Stimulated activated CD4-positive, alpha-beta T cell treated with anti-CD3 and anti-CD28 coated beads, Interleukin-1b, Interleukin-23, amount 100 ng/mL, for 24 hours (primary cell): ENCODE results near the gene CEP55.

Experiments
- DNase-seq, 4 experiments: peaks; one replicate each; pipeline ENCODE4 v3.0.0-alpha.2; 2020; ENCODE audit warnings: low read depth in 4 of 4, low spot score in 1 of 4

Gene CEP55

DNA sequence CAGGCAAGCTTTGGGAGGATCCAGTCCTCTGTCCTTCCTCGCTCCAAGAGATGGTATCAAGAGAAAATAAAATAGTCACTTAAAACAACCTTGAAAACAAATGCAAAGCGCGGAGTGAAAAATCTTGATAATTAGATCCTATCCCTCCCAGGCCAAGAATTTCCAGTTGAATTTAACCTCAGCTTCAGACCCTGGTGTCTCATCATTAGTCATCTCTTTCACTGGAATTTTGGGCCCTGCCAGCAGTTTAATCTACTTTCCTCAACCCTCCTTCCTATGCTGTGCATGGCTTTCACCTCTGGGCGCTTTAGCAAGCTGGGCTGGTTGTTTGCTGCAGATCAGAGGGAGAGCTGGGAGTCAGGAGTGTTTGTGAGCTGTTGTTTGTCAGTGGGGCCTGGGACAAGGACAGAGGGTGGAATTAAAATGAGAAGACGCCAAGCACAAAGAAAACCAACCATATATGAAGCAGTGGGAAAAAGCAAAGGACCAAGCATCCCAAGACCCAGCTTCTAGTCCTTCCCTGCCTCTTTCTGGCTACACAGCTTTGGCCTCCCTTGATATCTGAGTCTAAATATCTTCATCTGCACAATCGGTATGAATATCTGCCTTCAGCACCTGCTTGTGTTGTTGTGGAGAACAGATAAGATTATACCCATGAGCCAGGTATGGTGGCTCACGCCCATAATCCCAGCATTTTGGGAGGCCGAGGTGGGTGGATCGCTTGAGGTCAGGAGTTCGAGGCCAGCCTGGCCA, 27.8 kb upstream of the CEP55 start:
- DNase-seq, result no peak

DNA sequence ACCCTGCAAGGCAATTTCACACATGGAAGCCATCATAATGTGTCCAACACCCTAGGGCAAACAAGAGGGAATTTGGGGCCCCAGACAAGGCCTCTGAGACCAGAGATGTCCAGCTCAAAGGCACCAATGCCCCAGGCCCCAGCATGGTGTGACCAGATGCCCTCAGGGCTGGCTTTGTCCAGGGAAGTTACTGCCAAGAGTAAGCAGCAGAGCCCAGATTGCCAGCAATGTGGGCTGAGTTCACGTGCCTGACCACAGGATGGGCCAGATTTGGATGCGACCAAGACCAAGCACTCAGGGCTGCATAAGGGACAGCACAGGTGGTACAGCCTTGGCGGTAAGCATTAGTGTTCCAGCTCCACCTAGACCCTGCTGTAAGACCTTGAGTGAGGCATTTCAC, 27.0 kb upstream of the CEP55 start:
- no peak for DNase-seq

DNA sequence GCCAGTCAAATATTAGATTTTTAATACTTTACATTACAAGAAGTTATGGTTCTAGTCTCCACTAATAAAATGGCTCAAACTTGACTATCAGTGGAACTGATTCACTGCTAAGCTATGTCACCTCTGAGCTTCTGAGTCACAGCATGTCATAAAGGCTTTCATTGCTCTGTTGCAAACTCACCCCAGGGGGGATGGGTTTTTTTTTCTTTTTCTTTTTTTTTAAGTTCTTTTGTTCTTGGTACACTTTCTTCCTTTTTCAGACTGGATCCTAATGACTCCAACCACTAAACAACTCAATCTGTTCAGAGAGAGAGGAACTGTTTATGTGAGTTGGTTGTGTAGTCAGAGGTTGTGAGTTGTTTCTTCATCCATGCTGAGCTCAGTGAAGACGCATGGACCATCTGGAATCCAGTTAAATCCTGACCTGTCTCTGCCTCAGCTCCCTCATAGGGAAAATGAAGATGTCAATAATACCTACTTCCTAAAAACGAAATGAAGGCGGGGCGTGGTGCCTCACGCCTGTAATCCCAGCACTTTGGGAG, 25.2 kb upstream of the CEP55 start:
- DNase-seq, result no peak

DNA sequence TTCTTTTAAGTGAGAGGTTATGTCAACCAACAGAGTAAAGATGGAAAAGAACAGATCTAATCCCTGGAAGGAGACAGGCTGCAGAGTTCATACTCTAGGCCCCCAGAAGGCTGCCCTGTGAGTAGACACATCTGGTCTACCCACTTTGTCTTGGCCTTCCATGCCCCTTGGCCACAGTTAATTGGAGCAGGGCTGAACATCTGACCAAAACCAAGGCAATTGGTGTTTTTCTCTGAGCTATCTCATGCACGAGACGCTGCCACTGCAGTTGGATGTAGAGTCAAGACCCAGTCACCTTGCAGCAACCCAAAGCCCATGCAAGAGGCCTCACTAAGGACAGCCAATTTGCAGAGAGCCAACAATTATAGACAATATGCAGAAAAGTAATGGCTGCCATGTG, 23.3 kb upstream of the CEP55 start:
- DNase-seq, result no peak

DNA sequence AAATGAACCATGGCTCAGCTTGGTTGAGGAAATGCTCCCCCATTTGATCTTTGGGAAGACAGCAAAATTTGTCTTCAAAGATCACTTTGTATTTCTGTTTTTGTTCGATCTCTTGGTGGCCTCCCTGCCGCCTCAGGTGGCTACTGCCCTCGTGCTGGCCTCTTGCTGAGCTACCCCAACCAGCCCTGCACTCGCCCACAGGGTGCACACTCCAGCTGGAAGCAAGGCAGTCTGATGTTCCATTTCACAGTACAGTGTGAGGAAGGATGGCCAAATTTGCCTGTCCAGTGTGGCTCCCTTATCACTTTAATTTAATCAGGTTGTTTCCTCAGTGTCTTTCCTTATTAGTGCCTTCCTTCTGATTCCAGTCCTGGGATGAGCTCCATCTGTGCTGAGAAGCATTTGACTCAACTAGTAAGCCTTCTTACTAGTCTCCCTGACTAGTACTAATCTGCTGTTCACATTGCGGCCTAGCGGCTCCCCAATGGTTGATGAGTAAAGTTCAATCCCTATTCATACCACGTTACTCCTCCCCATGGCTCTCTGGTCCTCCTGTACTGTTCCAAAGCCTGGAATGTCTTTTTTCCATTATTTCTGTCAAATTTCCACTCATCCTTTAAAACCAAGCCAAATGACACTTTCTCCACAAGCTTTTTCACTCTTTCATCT, 22.5 kb upstream of the CEP55 start:
- no peak for DNase-seq

- no peak for DNase-seq
These were observed 21.2 kb upstream of the CEP55 start for GRCh38 chr10:93475227-93475626.

- no peak for DNase-seq
These were observed 20.5 kb upstream of the CEP55 start for GRCh38 chr10:93475871-93476270.

DNA sequence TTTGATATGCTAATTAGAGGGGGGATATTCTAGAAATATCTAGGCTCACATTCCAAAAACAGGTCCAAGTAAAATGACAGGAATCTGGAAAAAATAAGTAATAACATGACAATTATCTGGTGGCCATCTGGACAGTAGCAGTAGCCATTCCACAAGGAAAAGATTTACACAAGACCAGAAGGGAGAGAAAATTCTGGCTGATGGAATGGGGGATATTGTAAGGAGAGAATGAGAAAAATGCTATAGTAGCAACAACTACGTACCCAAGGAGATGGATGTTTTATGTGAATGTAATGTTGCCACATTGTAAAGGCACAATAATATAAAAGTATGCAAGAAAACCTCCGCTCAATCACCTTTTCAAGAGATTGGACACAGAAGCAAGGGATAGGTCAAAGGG, 19.7 kb upstream of the CEP55 start:
- DNase-seq, result no peak

- DNase-seq, result no peak
These were observed 17.5 kb upstream of the CEP55 start for GRCh38 chr10:93478873-93479272.

- DNase-seq, result no peak
These were observed 14.7 kb upstream of the CEP55 start for GRCh38 chr10:93481637-93482144.

- peak in 3 of 4 experiments; percentile 27 to 34 (median 33) for DNase-seq
These were observed 14.1 kb upstream of the CEP55 start, which contains the start of gene MYOF for GRCh38 chr10:93482145-93482834. TSS of gene MYOF (minus strand) at chr10:93482334. CDS start at chr10:93482194, 140 bp downstream.

- no peak for DNase-seq
These were observed 10.7 kb upstream of the CEP55 start for GRCh38 chr10:93485690-93486089.

DNA sequence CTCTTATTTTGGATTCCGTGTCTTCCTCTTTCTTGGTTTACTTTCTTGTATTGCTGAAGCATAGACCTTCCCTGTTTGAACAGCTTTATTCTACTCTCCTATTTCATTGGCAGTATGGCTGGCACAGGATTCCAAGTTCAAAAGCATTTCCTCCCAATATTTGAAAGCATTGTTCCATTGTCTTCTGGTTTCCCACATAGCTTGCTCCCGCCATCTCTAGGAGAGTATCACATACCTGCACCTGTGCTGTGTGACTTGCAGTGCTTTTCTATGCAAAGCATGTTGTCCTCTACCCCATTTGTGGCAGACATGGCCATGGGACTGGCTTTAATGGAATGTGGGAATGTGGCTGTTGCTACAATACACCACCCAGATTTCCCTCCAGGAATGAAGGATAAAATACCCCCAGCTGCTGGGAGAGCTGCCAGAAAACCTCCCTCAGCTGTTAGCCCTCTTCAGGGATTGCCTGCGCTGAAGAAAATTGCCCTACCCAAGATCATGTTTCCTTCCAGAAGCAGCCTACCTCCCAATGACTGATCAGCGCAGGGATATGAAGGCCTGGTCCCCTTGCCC, 7.4 kb upstream of the CEP55 start:
- DNase-seq, result no peak

- DNase-seq, result no peak
These were observed 4.8 kb upstream of the CEP55 start for GRCh38 chr10:93491602-93492121.

GRCh38 chr10:93493162-93493561, 3.2 kb upstream of the CEP55 start:
- no peak for DNase-seq

DNA sequence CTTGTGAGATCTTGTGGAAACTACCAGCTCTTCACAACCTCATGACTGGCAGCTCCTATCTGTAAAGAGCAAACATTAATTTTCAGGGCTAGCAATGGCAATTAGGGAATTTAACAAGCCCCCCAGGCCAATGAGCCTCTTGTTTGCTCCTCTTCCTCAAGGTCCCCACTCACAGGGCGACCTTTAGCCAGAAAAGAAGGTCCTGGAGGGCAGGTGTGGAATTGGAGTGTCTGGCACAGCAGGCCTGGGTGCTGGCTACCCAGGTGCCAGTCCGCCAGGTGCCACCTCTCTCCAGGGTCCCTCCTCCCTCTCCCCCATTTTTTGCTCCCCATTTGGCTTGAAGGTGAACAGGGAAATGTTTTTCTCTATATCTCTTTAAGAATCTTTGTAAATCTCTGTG, 1.9 kb upstream of the CEP55 start:
- no peak for DNase-seq

DNA sequence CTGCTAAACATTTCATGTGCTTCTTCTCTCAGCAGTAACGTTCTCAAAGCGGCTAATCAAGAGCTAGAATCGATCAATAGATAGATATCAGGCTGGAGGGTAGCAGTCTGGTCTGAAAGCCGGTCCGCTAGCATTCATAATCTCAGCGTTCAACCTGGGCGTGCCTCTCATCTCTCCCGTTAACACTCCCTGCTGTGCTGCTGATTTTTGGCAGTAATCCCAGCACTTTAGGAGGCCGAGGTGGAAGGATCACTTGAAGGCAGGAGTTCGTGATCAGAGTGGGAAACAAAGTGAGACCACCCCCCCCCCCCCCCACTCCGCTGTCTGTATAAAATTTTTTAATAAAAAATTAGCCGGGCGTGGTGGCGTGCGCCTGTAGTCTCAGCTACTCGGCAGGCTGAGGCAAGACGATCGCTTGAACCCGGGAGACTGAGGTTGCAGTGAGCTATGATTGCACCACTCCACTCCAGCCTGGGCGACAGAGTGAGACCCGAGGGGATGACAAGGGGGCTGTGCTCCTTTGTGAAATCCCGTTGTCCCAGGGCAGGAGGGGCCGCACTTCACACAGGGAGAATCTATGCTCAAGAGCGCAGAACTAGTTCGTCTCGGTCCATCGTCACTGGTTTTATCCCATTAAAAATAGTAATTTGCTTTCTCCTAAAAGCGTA, 624 bp upstream of the CEP55 start:
- DNase-seq, result no peak

DNA sequence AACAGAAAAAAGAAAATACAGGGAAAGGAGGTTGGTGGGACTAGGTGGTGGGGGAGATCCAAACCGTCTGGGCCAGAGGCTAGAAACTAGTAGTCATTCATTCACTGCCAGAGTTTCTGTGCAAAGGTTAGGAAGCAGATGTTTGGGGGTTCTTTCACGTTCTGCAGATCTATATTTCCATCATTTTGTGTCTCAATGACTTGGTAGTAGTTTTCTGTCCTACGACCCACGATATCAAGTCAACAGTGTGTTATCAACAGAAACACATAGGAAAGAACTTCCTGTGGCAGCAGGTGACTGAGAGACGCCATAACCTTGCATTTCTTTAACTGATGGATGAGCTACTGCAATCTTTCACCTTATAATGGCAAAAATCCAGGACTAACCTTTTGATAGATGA, 1.8 kb downstream of the CEP55 start:
- no peak for DNase-seq

DNA sequence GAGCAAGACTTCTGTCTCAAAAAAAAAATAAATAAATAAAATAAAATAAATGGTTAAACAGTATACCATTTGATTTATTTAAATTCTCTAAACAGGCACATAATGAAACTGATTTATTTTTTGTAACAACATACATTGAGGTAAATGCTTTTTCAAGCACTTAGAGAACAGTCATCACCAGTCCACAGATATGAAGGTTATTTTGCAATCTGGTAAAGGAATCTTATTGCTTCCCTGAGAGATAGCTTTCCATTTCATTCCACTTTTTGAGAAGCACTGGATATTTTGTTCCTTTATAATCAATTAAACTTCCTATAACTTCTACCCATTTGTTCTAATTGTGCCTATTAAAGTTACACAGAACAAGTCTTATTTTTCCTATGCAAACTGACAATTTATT, 5.2 kb downstream of the CEP55 start:
- DNase-seq, result no peak

- DNase-seq, result no peak
These were observed 6.7 kb downstream of the CEP55 start for GRCh38 chr10:93503075-93503474.

GRCh38 chr10:93505075-93505474, 8.7 kb downstream of the CEP55 start:
- no peak for DNase-seq
